H1 (cell line): ENCODE measurements around the gene SLC17A8. TPM values are rescaled to one million over a fixed set of nuclear protein-coding genes. Genes with fewer than 3 reads are reported as not detected.

Experiments used
- CTCF ChIA-PET: fragments of 300-600 bp; sonication (Branson Sonifier 250); formaldehyde crosslinking; loops from one replicate; lab custom pipeline; 2021; ENCODE audit not compliant: partially characterized antibody; lab: Charles Lee
- POLR2A ChIA-PET: fragments of 300-600 bp; sonication (Branson Sonifier 250); formaldehyde crosslinking; loops from one replicate; lab custom pipeline; 2021; ENCODE audit warnings: inconsistent platforms; ENCODE audit not compliant: partially characterized antibody; lab: Charles Lee
- DNase-seq, 2 experiments: peaks; one replicate each; pipeline versions ENCODE4 v3.0.0 to v3.0.0-alpha.2; 2010 to 2022; ENCODE audit warnings: low spot score in 2 of 2, low read depth in 1 of 2, mixed read lengths in 1 of 2
- FAIRE-seq: peaks from 2 replicates; lab custom pipeline; 2011; peaks lifted over from hg19 to GRCh38; lab: Jason Lieb, UNC
- H2AFZ ChIP-seq: 2 replicates; pipeline ENCODE4 v1.8.1; 2012; ENCODE audit warnings: low read length, inconsistent platforms
- H2AK5ac ChIP-seq: 2 replicates; pipeline ENCODE4 v1.6.1; 2013; ENCODE audit warnings: low read depth, low read length
- H2BK120ac ChIP-seq: replicated peaks from 2 replicates; pipeline ENCODE3; 2013; ENCODE audit warnings: low read depth, low read length, inconsistent platforms
- H2BK12ac ChIP-seq: 2 replicates; pipeline ENCODE4 v1.6.1; 2013; ENCODE audit warnings: low read depth, low read length
- H2BK15ac ChIP-seq: 2 replicates; pipeline ENCODE4 v1.6.1; 2013; ENCODE audit warnings: low read length
- H2BK20ac ChIP-seq: 2 replicates; pipeline ENCODE4 v1.6.1; 2013; ENCODE audit warnings: low read length
- H2BK5ac ChIP-seq: 2 replicates; pipeline ENCODE4 v1.6.1; 2013; ENCODE audit warnings: low read depth, low read length
- H3K14ac ChIP-seq: 2 replicates; pipeline ENCODE4 v1.6.1; 2013; ENCODE audit warnings: inconsistent platforms; ENCODE audit not compliant: insufficient read length
- H3K18ac ChIP-seq: 2 replicates; pipeline ENCODE4 v1.6.1; 2013; ENCODE audit warnings: low read length; ENCODE audit errors: extremely low read depth
- H3K23ac ChIP-seq: 2 replicates; pipeline ENCODE4 v1.6.1; 2013; ENCODE audit warnings: inconsistent platforms; ENCODE audit not compliant: insufficient read length
- H3K23me2 ChIP-seq: 2 replicates; pipeline ENCODE4 v1.6.1; 2013; ENCODE audit warnings: low read depth, low read length
- H3K27ac ChIP-seq: 2 replicates; pipeline ENCODE4 v1.6.1; 2011; ENCODE audit warnings: low read depth, low read length, inconsistent platforms
- H3K27me3 ChIP-seq, 4 experiments: replicated peaks in 1 of 4; 1 replicate in 1 of 4; 2 replicates in 3 of 4; pipeline versions ENCODE4 v1.6.1 to v1.8.1; 2011 to 2013; ENCODE audit warnings: low read length in 3 of 4, mild to moderate bottlenecking in 3 of 4, inconsistent platforms in 2 of 4, mixed read lengths in 2 of 4, moderate library complexity in 1 of 4; ENCODE audit not compliant: control insufficient read depth in 3 of 4, insufficient read depth in 3 of 4; ENCODE audit errors: extremely low read depth in 1 of 4
- H3K36me3 ChIP-seq, 4 experiments: 2 replicates each; pipeline versions ENCODE4 v1.6.1 to v1.8.1; 2011 to 2013; ENCODE audit warnings: mild to moderate bottlenecking in 4 of 4, low read length in 3 of 4, moderate library complexity in 2 of 4, control low read depth in 1 of 4, inconsistent platforms in 1 of 4; ENCODE audit not compliant: insufficient read depth in 4 of 4, control insufficient read depth in 2 of 4
- H3K4ac ChIP-seq: replicated peaks from 2 replicates; pipeline ENCODE3; 2013; ENCODE audit warnings: low read length, low read depth, mixed read lengths, inconsistent platforms; ENCODE audit not compliant: insufficient read length
- H3K4me1 ChIP-seq, 4 experiments: replicated peaks in 1 of 4; 1 replicate in 1 of 4; 2 replicates in 3 of 4; pipeline versions ENCODE4 v1.6.1 to v1.8.1; 2011 to 2013; ENCODE audit warnings: low read length in 3 of 4, inconsistent platforms in 2 of 4, mixed read lengths in 1 of 4; ENCODE audit not compliant: insufficient read depth in 4 of 4, control insufficient read depth in 3 of 4
- H3K4me2 ChIP-seq, 2 experiments: 2 replicates each; pipeline versions ENCODE4 v1.6.1 to v1.8.1; 2011 to 2013; ENCODE audit warnings: low read depth in 2 of 2, low read length in 2 of 2, control low read depth in 1 of 2, inconsistent platforms in 1 of 2, mild to moderate bottlenecking in 1 of 2; ENCODE audit not compliant: insufficient read depth in 1 of 2
- H3K4me3 ChIP-seq, 4 experiments: fragments of 200-600, 300-600 bp in 1 of 4; sonication (generic), shearing (Covaris generic), sonication (Bioruptor Twin) in 1 of 4; 2 replicates each; pipeline versions ENCODE4 v1.5.1 to v1.8.1; 2011 to 2016; ENCODE audit warnings: low read length in 4 of 4, low read depth in 3 of 4, control low read depth in 2 of 4, inconsistent platforms in 2 of 4, mild to moderate bottlenecking in 2 of 4, mixed read lengths in 1 of 4, moderate library complexity in 1 of 4; ENCODE audit not compliant: insufficient read depth in 2 of 4; ENCODE audit errors: extremely low read depth in 1 of 4
- H3K56ac ChIP-seq: replicated peaks from 2 replicates; pipeline ENCODE3; 2013; ENCODE audit warnings: low read depth, mild to moderate bottlenecking, mixed read lengths, low read length, inconsistent platforms; ENCODE audit not compliant: insufficient read length
- H3K79me1 ChIP-seq: 2 replicates; pipeline ENCODE4 v1.6.1; 2013; ENCODE audit warnings: low read depth, low read length, control low read depth
- H3K79me2 ChIP-seq, 2 experiments: 2 replicates each; pipeline versions ENCODE4 v1.6.1 to v1.8.1; 2012 to 2013; ENCODE audit warnings: low read length in 2 of 2, mild to moderate bottlenecking in 2 of 2, inconsistent platforms in 1 of 2; ENCODE audit not compliant: insufficient read depth in 2 of 2, control insufficient read depth in 1 of 2
- H3K9ac ChIP-seq, 4 experiments: replicated peaks in 1 of 4; 1 replicate in 1 of 4; 2 replicates in 3 of 4; pipeline versions ENCODE4 v1.6.1 to v1.8.1; 2011 to 2013; ENCODE audit warnings: low read depth in 3 of 4, low read length in 3 of 4, control low read depth in 2 of 4, mild to moderate bottlenecking in 2 of 4, moderate library complexity in 2 of 4, inconsistent platforms in 1 of 4; ENCODE audit errors: extremely low read depth in 1 of 4
- H3K9me3 ChIP-seq, 2 experiments: 2 replicates each; pipeline versions ENCODE4 v1.6.1 to v1.8.1; 2012 to 2013; ENCODE audit warnings: mild to moderate bottlenecking in 2 of 2, moderate library complexity in 2 of 2, control low read depth in 1 of 2, inconsistent platforms in 1 of 2, low read depth in 1 of 2, low read length in 1 of 2, mixed read lengths in 1 of 2; ENCODE audit not compliant: insufficient read depth in 2 of 2
- H4K20me1 ChIP-seq, 2 experiments: replicated peaks in 1 of 2; 2 replicates each; pipeline versions ENCODE3 to v1.8.1; 2011 to 2013; ENCODE audit warnings: inconsistent platforms in 2 of 2, low read length in 2 of 2, mild to moderate bottlenecking in 1 of 2; ENCODE audit not compliant: insufficient read depth in 2 of 2, control insufficient read depth in 1 of 2
- H4K5ac ChIP-seq: 2 replicates; pipeline ENCODE4 v1.6.1; 2013; ENCODE audit warnings: low read length, low read depth, mixed read lengths, inconsistent platforms; ENCODE audit not compliant: insufficient read length
- H4K8ac ChIP-seq: 2 replicates; pipeline ENCODE4 v1.8.0; 2013; ENCODE audit warnings: mild to moderate bottlenecking, moderate library complexity, low read length, inconsistent platforms; ENCODE audit not compliant: insufficient read depth; ENCODE audit errors: extremely low read depth
- H4K91ac ChIP-seq: replicated peaks from 2 replicates; pipeline ENCODE3; 2013; ENCODE audit warnings: low read length, mixed read lengths, inconsistent platforms; ENCODE audit not compliant: insufficient read length
- GABPA ChIP-seq: IDR thresholded peaks from 2 replicates; pipeline ENCODE4 v1.6.1; 2011; ENCODE audit warnings: mild to moderate bottlenecking, low read length, moderate library complexity, borderline replicate concordance; ENCODE audit not compliant: insufficient read depth
- KDM5A ChIP-seq: fragments of 200-600 bp; IDR thresholded peaks from 2 replicates; pipeline ENCODE4 v1.7.1; 2012; ENCODE audit warnings: mild to moderate bottlenecking, low read length, inconsistent platforms, mixed read lengths
- RBBP5 ChIP-seq: IDR thresholded peaks from 2 replicates; pipeline ENCODE4 v1.7.1; 2012; ENCODE audit warnings: low read depth, mild to moderate bottlenecking, inconsistent platforms, low read length, moderate library complexity, borderline replicate concordance
- SAP30 ChIP-seq: fragments of 300-600 bp; sonication (generic); IDR thresholded peaks from 2 replicates; pipeline ENCODE4 v1.7.1; 2012; ENCODE audit warnings: low read length, moderate library complexity, mild to moderate bottlenecking, inconsistent platforms; ENCODE audit not compliant: insufficient read depth, insufficient replicate concordance
- TEAD4 ChIP-seq: IDR thresholded peaks from 2 replicates; pipeline ENCODE4 v1.6.1; 2012; ENCODE audit warnings: low read depth, low read length, inconsistent platforms, mixed read lengths
- WGBS, 2 experiments: shearing (Covaris generic) in 1 of 2; methylation state at CpG; one replicate each; pipeline versions ENCODE4 v1.1.6 to v1.1.7; 2013 to 2015; ENCODE audit warnings: low lambda C conversion rate in 2 of 2, mixed read lengths in 2 of 2, inconsistent platforms in 1 of 2, low coverage in 1 of 2, missing lambda C conversion rate in 1 of 2; ENCODE audit not compliant: insufficient replicate concordance in 2 of 2, insufficient coverage in 1 of 2, insufficient read length in 1 of 2; ENCODE audit errors: extremely low coverage in 1 of 2, missing lambda C conversion rate in 1 of 2; 5-methylcytosine and 5-hydroxymethylcytosine counted together
- polyA plus RNA-seq, 7 experiments: library from polyadenylated mRNA; depleted of rRNA in 3 of 7; stranded (reverse) in 5 of 7; unstranded in 2 of 7; fragments of >200 nt in 5 of 7; fragments of 200-250 nt in 2 of 7; gene quantifications; 1 replicate in 5 of 7; 2 replicates in 1 of 7; 4 replicates in 1 of 7; pipeline versions ENCODE4 v1.2.1 to v1.2.3, GENCODE V29; 2011 to 2013; ENCODE audit warnings: missing spikeins in 2 of 7, mixed read lengths in 2 of 7
- total RNA-seq: library from RNA; stranded (reverse); fragmentation: NEBNext Ultra II Directional; extraction: Animal tissue kit (Norgen Biotek cat#: 25700); gene quantifications from 2 replicates; pipeline ENCODE4 v1.2.1, GENCODE V29; 2021

The SLC17A8 gene
- total and polyA plus RNA-seq, 2 of the 8 experiments (the other 6 are each of a cell fraction or from before 2014, with no cell fraction given): 0.14 to 0.30 TPM

GRCh38 chr12:100442403-100442802 lies 85.5 kb downstream of the SLC17A8 start:
- Histone ChIP-seq H2BK5ac (no peak overlapping the region), H3K4ac (no peak overlapping the region), H2BK12ac (no peak overlapping the region), H3K36me3 (no peaks in the 10 kb centered on the region), H3K4me1 (peaks cover 0 to 2% (median 0%) of the 10 kb centered on the region in 4 experiments; a peak in 2 of 7 replicates), H3K56ac (no peak overlapping the region), H3K79me2 (no peaks in the 10 kb centered on the region), H3K23me2 (no peaks in the 10 kb centered on the region; the same call in 1 of the 2 replicates), H3K18ac (no peak overlapping the region), H4K20me1 (no peaks in the 10 kb centered on the region), H3K23ac (no peak overlapping the region), H2AFZ (no peak overlapping the region), H3K4me2 (no peak overlapping the region), H3K14ac (no peak overlapping the region), H3K27ac (no peak overlapping the region), H3K27me3 (no peaks in the 10 kb centered on the region), H3K79me1 (no peaks in the 10 kb centered on the region), H2BK20ac (no peak overlapping the region), H2BK15ac (no peak overlapping the region), H4K5ac (no peak overlapping the region), H4K91ac (no peak overlapping the region), H3K4me3 (no peak overlapping the region), H2AK5ac (no peak overlapping the region), H3K9me3 (no peaks in the 10 kb centered on the region), H4K8ac (no peak overlapping the region), H2BK120ac (no peak overlapping the region), H3K9ac (no peak overlapping the region)
- TF ChIP-seq GABPA (no peak), KDM5A (no peak), SAP30 (no peak), TEAD4 (no peak), RBBP5 (no peak)
- FAIRE-seq: no peak
- DNase-seq: no peak
- POLR2A ChIA-PET: interaction anchor here (0.6 kb wide), 1 partner anchor 38 kb away, joined by 4 read pairs; no protein-coding TSS in a partner anchor
- WGBS, 2 experiments: 92% methylated on average over 1 of the region's 1 CpG; no CpG with 5 or more reads in 1 of the 2 experiments
- CTCF ChIA-PET: interaction anchor here (0.6 to 1.0 kb wide), 3 partner anchors 14 to 94 kb away, joined by 3 to 5 read pairs (median 4); no protein-coding TSS in a partner anchor
